Fibroblast of skin of left biceps (primary cell): ENCODE results near the gene VSTM1.

ENCODE experiments used
- DNase-seq, 2 experiments: peaks; one replicate each; pipeline ENCODE4 v3.0.0-alpha.2; 2013; ENCODE audit warnings: low read depth in 2 of 2

The VSTM1 gene

GRCh38 chr19:54011507-54012211, 52.0 kb downstream of the VSTM1 start:
- DNase-seq: no peak

GRCh38 chr19:54010474-54010873, 53.2 kb downstream of the VSTM1 start:
- DNase-seq: no peak

GRCh38 chr19:54009440-54009839, 54.3 kb downstream of the VSTM1 start:
- no peak for DNase-seq

- DNase-seq: no peak
These were observed 61.0 kb downstream of the VSTM1 start for GRCh38 chr19:54002495-54003315.

GRCh38 chr19:54001496-54001895, 62.2 kb downstream of the VSTM1 start:
- no peak for DNase-seq

- DNase-seq: no peak
These were observed 64.0 kb downstream of the VSTM1 start for GRCh38 chr19:53999694-54000093.

GRCh38 chr19:53998223-53998622, 65.5 kb downstream of the VSTM1 start:
- no peak for DNase-seq

GRCh38 chr19:53994811-53995210, 68.9 kb downstream of the VSTM1 start:
- DNase-seq: no peak

GRCh38 chr19:53993448-53993847, 70.2 kb downstream of the VSTM1 start:
- no peak for DNase-seq

- DNase-seq: no peak
These were observed 70.9 kb downstream of the VSTM1 start for GRCh38 chr19:53992815-53993214.

GRCh38 chr19:53992211-53992610, 71.5 kb downstream of the VSTM1 start:
- no peak for DNase-seq

- DNase-seq: no peak
These were observed 72.2 kb downstream of the VSTM1 start, which contains the start of gene CACNG6 for GRCh38 chr19:53991224-53992113. Gene CACNG6 (plus strand): TSS chr19:53991637. CDS start chr19:53992878, 1,241 bp downstream.
